ENCODE data around the gene TCERG1L. TPM values are rescaled to one million over a fixed set of nuclear protein-coding genes. Genes with fewer than 3 reads are reported as not detected.
A peak's percentile ranks its signal among the peaks of the same experiment; 100 is the strongest.

Gene TCERG1L
- total RNA-seq, 1 donor from 2014 or later: 1.6 TPM

DNA sequence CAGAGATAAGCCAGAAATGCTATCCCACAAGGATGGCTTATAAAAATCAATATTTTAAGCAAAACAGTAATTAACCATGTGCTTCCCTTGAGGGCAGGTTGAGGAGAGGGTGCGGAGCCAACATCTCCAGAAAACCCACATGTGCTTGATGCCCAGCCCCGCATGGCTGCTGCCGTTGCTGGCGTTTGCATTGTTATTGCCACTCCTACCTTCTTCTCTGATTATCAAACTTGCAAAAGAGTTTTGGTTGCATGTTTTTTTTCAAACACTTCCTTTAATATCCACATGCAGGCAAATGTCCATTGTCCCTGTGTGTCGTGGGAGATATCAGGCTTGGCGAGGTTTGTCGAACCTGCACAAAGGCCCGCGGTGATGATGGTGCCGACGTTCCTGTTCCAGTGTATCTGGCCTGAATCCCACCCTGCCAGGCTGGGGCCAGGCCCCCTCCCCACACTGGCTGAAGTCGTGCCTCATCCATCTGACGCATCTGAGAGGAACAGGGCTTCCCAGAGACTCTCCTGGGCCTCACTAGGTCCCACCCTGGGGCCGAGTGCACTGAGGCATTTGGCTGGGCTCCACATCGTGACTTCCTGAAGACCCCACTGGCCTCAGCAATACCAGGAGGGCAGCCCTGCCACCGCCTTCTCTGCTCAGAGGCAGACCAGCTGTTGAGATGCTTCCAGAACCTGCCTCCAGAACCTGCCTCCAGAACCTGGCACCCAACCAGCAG lies 40.9 kb downstream of the TCERG1L start:
- no peak for DNase-seq

DNA sequence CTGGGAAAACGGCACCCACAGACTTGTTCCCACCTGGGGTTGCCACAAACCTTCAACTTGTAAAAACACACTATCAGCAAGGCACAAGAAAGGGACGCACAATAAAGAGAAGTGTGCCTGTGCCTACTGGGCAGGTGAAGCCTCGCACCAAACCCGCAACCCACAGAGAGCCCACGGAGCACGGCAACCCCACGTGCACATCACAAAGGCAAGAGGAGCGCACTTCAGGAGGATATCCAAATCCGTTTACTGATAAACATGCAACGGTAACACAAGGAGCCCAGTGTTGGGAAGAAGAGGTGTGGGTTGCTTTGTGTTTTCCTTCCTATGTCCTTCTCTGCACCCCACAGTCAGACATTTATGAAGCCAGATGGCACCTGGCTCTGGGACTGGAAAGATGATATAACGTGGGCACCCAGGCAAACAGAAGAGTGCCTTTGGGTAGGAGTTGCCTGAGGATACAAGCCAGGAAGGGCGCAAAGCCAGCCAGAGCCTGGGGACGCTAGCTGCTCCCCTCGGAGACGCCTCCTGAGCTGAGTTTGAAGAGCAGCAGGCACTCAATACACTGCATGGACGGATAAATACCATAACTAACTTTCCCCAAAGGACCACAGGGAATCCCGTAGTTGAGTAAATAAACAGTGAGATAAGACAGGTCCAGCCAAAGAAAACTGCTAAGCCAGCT lies 41.6 kb downstream of the TCERG1L start:
- DNase-seq: peak; percentile 37

DNA sequence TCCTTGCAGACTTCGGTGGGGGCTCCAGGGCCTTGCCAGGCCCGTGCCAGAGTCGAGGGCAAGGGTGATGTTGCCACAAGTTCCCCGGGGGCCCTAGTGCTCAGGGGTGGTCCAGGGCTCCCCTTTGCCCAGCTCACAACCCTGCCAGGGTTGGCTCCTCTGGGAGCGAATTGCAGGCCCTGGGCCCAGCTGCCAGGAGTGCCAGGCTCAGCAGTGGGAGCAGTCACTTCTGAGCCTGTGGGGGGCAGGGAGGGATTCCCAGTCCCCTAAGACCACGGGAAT lies 43.8 kb downstream of the TCERG1L start:
- DNase-seq: no peak

DNA sequence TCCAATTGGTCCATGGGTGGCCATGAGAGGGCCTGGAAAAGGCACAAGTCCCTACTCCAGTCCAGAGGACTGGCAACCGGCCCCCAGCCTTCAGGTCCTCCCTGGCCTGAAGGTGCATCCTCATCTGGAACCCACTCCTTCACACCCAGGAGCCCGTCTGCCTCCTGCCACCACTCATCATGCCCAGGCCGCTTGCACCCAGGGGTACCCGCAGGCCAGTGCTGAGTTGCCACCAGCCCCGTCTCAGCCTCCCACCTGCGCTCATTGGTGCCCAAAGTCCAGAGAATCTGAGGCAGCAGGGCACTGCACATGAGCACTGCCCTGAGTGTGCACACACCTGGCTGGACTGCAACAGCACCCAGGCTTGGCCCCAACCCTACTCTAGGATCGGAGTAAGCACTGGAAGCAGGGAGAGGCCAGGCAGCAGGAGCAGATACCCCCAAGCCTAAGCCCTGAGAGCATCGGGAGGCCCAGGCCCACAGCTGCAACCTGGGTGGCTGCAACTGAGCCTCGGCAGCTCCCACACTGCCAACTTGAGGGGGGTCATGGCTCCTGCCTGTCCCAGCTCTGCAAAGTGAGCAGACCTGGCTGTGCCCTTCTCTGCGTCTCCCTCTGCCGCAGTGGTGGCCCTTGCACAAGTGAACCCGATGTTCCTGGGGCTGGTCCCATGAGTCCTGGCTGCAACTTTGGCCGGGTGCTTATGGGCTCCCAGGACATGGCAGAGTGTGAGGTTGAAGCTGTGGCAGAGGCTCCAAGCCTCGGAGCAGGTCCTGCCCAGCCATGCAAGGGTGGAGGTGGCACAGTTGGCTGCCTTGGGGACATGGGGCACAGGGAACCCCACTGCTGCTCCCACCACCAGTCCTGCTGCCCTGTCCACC lies 44.3 kb downstream of the TCERG1L start:
- no peak for DNase-seq

DNA sequence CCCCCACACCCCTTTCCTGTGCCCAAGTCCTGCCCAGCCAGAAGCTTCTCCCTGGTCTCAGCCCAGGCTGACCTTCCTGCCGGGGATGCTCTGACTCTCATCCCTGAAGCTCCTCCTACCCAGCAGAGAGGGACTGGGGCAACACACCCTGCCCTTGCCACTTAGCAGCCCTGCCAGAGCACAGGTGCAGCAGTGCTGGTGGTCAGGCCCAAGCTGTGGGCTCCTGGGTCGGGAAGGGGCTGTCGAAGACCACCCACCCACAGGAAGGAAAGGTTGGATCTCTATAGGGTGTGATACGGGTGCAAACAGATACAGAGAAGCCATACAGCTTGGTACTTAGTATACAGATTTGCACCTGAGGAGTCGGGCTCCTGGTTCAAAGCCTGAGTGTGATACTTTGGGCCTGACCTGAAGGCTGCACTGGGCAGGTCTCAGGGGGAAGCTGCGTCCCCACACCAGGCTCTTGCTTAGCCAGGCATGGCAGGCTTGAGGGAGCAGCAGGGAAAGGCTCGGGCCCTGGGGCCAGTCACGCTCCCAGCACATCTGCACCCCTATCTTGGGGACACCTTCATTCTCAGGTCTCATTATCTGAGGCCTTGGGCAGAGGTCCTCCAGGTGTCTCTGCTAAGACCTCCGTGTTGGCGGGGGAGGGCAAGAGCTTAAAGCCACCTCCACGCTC lies 47.3 kb downstream of the TCERG1L start:
- DNase-seq: no peak

DNA sequence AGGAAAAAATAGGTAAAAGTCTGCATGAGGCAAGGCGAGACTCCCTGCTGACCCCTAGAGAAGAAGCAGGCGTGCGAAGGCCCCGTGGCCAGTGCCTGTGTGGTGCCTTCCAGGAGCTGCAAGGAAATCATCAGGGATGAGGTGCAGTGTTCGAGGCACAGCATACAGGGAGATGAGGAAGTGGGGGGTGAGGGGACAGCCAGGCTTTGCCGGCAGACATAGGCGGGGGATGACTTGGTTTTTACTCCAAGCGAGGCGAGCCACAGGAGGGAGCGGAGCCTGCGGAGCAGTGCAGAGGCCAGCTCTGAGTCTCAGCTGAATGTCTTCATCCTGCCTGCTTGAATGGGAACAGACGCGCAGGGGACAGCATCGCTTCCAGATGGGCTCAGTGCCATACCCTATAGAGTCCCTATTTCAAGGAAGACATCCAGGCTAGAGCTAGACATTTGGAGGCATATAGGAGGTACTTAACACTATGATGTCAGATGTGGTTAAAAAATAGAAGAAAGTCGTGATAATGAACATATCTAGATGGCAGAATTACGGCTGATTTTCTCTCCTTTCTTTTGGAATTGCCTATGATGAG lies 49.5 kb downstream of the TCERG1L start:
- DNase-seq: no peak

DNA sequence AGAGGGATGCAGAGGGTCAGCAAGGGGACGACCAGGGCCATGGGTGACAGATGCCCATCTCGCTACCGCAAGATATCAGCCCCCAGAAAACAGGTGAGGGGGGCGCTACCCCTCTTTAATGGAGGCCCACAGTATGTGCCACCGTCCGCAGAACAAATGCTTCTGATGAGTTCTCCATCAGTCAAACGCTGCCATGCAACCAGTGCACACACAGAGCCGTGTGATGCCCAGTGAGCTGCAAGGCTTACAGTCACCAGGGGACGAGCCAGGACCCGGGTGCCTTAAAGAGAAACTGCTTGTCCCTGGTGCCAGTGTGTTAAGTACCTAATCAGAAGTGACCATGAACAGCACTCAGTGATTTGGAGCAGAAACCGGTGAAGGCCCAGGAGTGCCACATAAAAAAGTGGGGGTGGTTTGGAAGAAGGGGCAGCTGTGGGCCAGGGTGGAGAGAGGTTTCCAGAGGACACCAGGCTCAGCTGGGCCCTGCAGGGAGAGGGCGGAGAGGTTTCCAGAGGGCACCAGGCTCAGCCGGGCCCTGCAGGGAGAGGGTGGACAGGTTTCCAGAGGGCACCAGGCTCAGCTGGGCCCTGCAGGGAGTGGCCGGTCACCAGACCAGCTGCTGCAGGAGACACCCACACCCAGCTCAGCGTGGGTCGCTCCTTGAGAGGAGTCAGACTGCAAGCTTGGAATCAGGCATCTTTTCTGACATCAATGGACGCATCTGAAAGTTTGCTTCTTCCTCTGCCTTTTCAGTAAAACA lies 50.9 kb downstream of the TCERG1L start:
- DNase-seq: no peak

- DNase-seq: no peak
Observed at GRCh38 chr10:131260031-131260430, 51.5 kb downstream of the TCERG1L start.

DNA sequence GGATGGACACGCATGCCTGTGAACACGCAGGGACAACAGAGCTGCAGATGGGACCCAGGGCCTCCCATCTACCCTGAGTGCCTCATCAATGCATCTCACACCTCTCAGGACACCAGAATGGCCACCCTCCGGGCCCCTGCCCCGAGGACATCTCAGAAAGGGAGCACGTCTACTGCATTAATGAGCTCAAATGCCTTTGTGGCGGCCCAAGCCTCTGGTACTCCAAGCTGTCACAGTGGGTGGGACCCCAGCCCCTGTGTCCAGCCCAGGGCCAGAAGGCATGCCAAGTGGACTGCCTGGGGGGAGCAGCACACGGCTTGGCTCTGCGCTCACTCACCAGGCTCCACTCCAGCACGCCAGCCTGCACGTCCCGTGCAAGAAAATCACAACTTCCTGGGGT lies 52.0 kb downstream of the TCERG1L start:
- DNase-seq: no peak

GRCh38 chr10:131258256-131258655 lies 53.3 kb downstream of the TCERG1L start:
- no peak for DNase-seq

DNA sequence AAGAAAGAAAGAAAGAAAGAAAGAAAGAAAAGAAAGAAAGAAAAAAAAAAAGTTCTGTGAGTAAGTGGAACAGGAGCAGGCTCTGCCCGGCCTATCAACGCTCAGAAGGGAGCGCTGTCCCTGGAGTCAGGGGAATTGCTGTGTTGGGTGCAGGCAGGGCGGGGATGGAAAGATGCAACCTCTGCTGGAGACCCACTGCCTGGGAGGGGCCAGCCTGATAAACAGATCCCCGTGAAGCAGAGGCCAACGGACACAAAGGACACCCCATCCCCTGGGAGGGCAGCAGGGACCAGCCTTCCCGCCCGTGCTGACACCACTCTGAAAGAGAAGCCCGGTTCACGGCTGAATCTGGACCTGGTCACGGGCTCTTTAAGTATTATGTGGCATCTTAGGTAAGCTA lies 54.5 kb downstream of the TCERG1L start:
- no peak for DNase-seq

DNA sequence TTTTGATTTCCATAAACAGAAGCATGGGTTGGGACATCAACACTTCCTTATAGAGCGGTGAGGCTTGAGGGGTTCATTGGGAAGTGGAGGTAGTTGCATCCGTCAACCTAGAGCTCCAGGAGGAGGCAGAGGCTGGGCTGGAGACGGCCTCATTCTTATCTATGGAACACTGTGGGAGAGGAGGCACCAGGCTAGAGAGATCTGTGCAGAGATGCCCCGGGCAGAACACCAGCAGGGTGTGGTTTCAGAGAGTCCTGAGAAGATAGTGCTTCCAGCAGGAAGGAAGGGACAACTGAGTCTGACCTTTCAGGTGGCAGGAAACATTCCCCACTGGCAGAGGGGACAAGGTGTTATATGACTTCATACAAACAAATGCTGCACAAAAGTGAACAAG lies 56.7 kb downstream of the TCERG1L start:
- DNase-seq: no peak

- no peak for DNase-seq
Observed at GRCh38 chr10:131253931-131254858, 57.3 kb downstream of the TCERG1L start.

DNA sequence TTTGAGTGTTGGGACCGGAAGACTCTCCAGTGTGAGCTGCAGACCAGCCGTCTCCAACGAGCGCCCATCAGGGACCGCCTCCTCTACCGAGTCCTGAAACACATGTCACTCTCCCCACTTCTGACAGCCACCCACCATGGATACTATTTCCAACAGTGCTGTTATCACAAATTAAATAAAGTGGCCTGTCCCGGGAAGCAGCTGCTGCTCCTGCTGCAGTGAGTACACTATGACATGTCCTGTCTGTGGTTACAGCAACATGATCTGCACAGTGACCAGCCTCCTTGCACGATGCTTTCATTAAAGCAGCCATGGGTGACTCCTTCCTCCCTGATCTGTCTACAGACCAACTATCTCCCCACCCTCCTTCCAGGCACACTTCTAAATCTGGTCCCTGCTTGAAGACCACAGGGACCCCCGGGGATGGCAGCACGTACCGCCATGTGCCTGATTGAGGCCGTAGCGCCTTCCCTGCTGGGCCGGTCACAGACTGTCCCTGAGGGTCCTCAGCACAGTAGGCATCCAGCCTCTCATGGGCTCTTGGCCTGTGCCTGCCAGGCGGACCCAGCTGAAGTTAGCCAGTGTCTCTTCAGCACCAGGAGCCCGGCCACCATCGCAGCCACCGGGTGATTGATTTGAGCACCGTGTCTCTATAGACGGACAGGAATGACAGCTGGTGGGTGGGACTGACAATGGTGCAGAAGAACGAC lies 58.8 kb downstream of the TCERG1L start:
- DNase-seq: no peak

DNA sequence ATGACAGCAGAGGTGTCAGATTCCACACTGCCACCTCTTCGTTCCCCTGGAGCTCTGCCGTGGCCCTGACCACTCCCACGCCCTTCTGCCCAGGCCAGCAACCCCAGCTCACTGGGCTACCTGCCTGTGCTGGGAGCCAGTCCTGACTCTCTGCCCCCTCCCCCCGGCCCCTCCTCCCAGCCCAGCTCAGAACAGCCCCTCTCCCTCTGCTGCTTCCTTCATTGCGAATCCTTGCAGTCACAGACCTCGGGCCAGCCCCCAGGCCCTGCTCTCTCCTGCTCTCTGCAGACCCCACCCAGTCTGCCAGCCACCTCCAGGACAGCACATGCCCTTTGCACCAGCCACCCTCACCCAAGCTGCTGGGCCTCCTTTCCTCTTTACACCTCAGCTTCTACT lies 60.4 kb downstream of the TCERG1L start:
- no peak for DNase-seq

DNA sequence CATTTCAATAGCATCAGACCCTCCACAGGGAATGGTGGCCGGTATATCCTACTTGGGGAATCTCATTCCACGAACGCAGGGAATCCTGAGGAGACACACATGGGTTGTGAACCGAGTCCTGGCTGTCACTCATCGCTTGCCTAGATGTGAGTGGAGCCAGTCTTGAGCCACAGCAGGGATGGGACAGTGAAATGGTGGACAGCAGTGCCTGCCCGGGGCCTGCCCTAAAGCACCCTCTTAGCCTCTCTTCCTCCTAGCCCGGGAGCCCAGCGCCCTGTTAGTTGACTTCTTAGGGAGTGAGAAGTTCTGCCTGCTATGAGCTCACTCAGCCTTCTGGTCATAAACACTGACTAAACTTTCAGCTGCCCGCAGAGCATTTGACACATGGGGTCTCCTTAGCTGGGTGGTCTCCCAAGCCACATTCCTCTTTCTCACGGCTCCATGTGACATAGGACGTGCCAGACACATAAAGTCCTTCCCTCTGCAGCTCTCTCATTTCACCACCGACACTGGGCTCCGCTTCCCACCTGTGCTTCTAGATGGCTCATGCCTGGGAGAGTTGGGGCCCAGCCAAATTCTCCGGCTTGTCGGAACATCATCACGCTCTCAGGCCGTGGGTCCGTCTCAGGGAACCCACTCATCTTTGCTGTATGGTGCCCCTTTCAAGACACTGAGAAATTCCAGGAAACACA lies 60.9 kb downstream of the TCERG1L start:
- no peak for DNase-seq

- no peak for DNase-seq
Observed at GRCh38 chr10:131249955-131250344, 61.6 kb downstream of the TCERG1L start.

DNA sequence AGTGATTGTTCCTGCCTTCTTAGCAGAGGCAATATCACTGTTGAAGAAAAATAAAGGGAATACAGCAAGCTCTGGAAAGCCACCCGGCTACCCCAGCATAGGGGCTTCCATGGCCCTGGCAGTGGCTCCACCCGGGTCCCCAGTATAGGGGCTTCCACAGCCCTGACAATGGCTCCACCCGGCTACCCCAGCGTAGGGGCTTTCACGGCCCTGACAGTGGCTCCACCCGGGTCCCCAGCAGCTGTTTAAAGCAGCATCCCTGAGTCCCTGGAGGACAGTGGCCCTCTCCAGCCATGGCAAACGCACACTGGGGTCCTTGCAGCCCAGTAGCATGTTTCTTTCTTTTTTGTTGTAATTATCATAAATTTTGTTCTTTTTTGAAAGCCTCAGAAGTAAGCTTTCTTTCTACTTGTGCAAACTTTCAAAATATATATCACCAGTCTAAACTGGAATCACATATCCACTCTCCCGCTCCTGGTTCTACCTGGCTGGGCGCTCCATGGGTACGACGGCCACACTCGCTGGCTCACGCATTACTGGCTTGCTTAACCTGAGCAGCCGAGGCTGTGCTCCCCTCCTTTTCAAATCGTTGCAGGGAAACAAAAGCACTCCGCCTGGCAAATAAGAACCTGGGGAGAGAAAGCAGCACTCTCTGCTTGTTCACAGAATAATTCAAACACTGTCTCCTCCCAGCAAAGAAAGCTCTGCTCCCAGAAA lies 62.1 kb downstream of the TCERG1L start:
- DNase-seq: no peak
